PC-3 (cell line): ENCODE measurements around the gene PGS1. TPM values are rescaled to one million over a fixed set of nuclear protein-coding genes. Genes with fewer than 3 reads are reported as not detected.

Source experiments
- ATAC-seq: fragments of 200-7000 bp; cut with Tn5 transposase; 2 replicates; pipeline ENCODE4 v1.9.1; 2020; ENCODE audit warnings: mild to moderate bottlenecking, moderate library complexity
- BruUV-seq: library from RNA; stranded (reverse); fragments of 400-500 nt; replicated peaks from 2 replicates; lab custom pipeline; 2021; lab: Mats Ljungman, UMichigan
- CTCF ChIA-PET: fragments of 300-600 bp; sonication (Branson Sonifier 250); formaldehyde crosslinking; loops from one replicate; lab custom pipeline; 2022; ENCODE audit warnings: antibody characterized with exemption; lab: Charles Lee
- POLR2A ChIA-PET: fragments of 300-600 bp; sonication (Branson Sonifier 250); formaldehyde crosslinking; loops from one replicate; lab custom pipeline; 2022; ENCODE audit warnings: antibody characterized with exemption; ENCODE audit not compliant: unreplicated experiment; lab: Charles Lee
- DNase-seq: peaks from one replicate; pipeline ENCODE4 v3.0.0-alpha.2; 2015
- H2AFZ ChIP-seq: fragments of 300-600 bp; sonication (generic); 2 replicates; pipeline ENCODE4 v1.6.0; 2016; ENCODE audit warnings: antibody characterized with exemption, low read length
- H3F3A ChIP-seq: fragments of 300-600 bp; sonication (generic); one replicate; pipeline ENCODE4 v1.6.0; 2017; ENCODE audit warnings: antibody characterized with exemption, low read length, control low read depth, mild to moderate bottlenecking; ENCODE audit not compliant: unreplicated experiment
- H3K27ac ChIP-seq: fragments of 300-600 bp; sonication (generic); 2 replicates; pipeline ENCODE4 v1.5.1; 2016; ENCODE audit warnings: mild to moderate bottlenecking, low read length
- H3K27me3 ChIP-seq: fragments of 300-600 bp; sonication (generic); 2 replicates; pipeline ENCODE4 v1.6.1; 2016; ENCODE audit warnings: low read length, mixed read lengths
- H3K36me3 ChIP-seq: fragments of 300-600 bp; sonication (generic); 2 replicates; pipeline ENCODE4 v1.6.1; 2016; ENCODE audit warnings: low read depth, mixed run types, low read length, mixed read lengths
- H3K4me1 ChIP-seq: fragments of 300-600 bp; sonication (generic); 2 replicates; pipeline ENCODE4 v1.5.1; 2016; ENCODE audit warnings: low read length; ENCODE audit not compliant: insufficient read depth
- H3K4me2 ChIP-seq: fragments of 300-600 bp; sonication (generic); 2 replicates; pipeline ENCODE4 v1.6.0; 2016; ENCODE audit warnings: low read length
- H3K4me3 ChIP-seq: fragments of 300-600 bp; sonication (generic); 2 replicates; pipeline ENCODE4 v1.5.1; 2016; ENCODE audit warnings: mild to moderate bottlenecking, low read length, mixed read lengths
- H3K79me2 ChIP-seq: fragments of 300-600 bp; sonication (generic); 2 replicates; pipeline ENCODE4 v1.6.1; 2017; ENCODE audit warnings: low read length, mixed read lengths
- H3K9ac ChIP-seq: fragments of 300-600 bp; sonication (generic); 2 replicates; pipeline ENCODE4 v1.6.0; 2016; ENCODE audit warnings: mild to moderate bottlenecking, low read length
- H3K9me2 ChIP-seq: fragments of 300-600 bp; sonication (generic); replicated peaks from 2 replicates; pipeline ENCODE4 v1.6.1; 2016; ENCODE audit warnings: mixed run types, low read length, mixed read lengths
- H3K9me3 ChIP-seq: fragments of 300-600 bp; sonication (generic); 2 replicates; pipeline ENCODE4 v1.6.1; 2016; ENCODE audit warnings: low read length, mixed read lengths
- H4K20me1 ChIP-seq: fragments of 300-600 bp; sonication (generic); 2 replicates; pipeline ENCODE4 v1.6.1; 2016; ENCODE audit warnings: low read length, mixed read lengths
- CTCF ChIP-seq: fragments of 300-600 bp; sonication (generic); conservative IDR thresholded peaks from 2 replicates; pipeline ENCODE4 v1.5.1; 2017; ENCODE audit warnings: antibody characterized with exemption, low read depth, mild to moderate bottlenecking, low read length
- EZH2 ChIP-seq: fragments of 300-600 bp; sonication (generic); IDR thresholded peaks from one replicate; pipeline ENCODE4 v1.6.1; 2017; ENCODE audit warnings: antibody characterized with exemption, mild to moderate bottlenecking, low read length; ENCODE audit not compliant: unreplicated experiment
- EZH2phosphoT487 ChIP-seq: fragments of 300-600 bp; sonication (generic); IDR thresholded peaks from 2 replicates; pipeline ENCODE4 v1.6.1; 2018; ENCODE audit warnings: mild to moderate bottlenecking, antibody characterized with exemption, low read length, borderline replicate concordance
- intact Hi-C: fragments of 100-400 bp; cut with micrococcal nuclease; formaldehyde crosslinking; loops from 2 replicates; pipeline ENCODE4 v1.9.0; 2023
- total RNA-seq: library from RNA; depleted of rRNA; stranded (reverse); fragments of >200 nt; gene quantifications from 2 replicates; pipeline ENCODE4 v1.2.3, GENCODE V29; 2014

The PGS1 gene
- total RNA-seq, 1 experiment from 2014 or later, result 47.0 TPM

GRCh38 chr17:78437508-78438169, 59.2 kb downstream of the PGS1 start:
- BruUV-seq, result no TSS peak
- ATAC-seq, result no peak
- Histone ChIP-seq H3K9me3 (no peaks in the 10 kb centered on the region), H3F3A (no peaks in the 10 kb centered on the region), H3K27ac (no peak overlapping the region), H3K79me2 (no peaks in the 10 kb centered on the region), H2AFZ (no peak overlapping the region), H3K36me3 (no peaks in the 10 kb centered on the region), H3K4me2 (no peak overlapping the region), H3K27me3 (no peaks in the 10 kb centered on the region), H4K20me1 (no peaks in the 10 kb centered on the region), H3K9me2 (no peaks in the 10 kb centered on the region), H3K9ac (no peak overlapping the region), H3K4me3 (no peak overlapping the region), H3K4me1 (peaks cover 4% of the 10 kb centered on the region; the same call in 1 of the 2 replicates)
- ChIA-PET CTCF (no interaction called here), POLR2A (no interaction called here)
- TF ChIP-seq CTCF (no peak), EZH2 (no peak), EZH2phosphoT487 (no peak)
- DNase-seq, result no peak
- intact Hi-C loops, result no loop called here

- H3K79me2 ChIP-seq, result no peaks in the 10 kb centered on the region
- no peaks in the 10 kb centered on the region for H3K36me3 ChIP-seq
- H3K4me2 ChIP-seq, result no peak overlapping the region
- no peak overlapping the region for H3K4me3 ChIP-seq
- ATAC-seq (no peak), DNase-seq (no peak)
- H3K9me2 ChIP-seq, result no peaks in the 10 kb centered on the region
- CTCF ChIA-PET, result no interaction called here
- H3K9ac ChIP-seq, result no peak overlapping the region
- no peaks in the 10 kb centered on the region for H3F3A ChIP-seq
- H4K20me1 ChIP-seq, result no peaks in the 10 kb centered on the region
- H3K9me3 ChIP-seq, result no peaks in the 10 kb centered on the region
- POLR2A ChIA-PET, result no interaction called here
- no TSS peak for BruUV-seq
- no peaks in the 10 kb centered on the region for H3K27me3 ChIP-seq
- H3K4me1 ChIP-seq, result peaks cover 4% of the 10 kb centered on the region; the same call in 1 of the 2 replicates
- no peak for TF ChIP-seq EZH2
- no peak overlapping the region for H2AFZ ChIP-seq
- H3K27ac ChIP-seq, result no peak overlapping the region
- intact Hi-C loops, result no loop called here
Observed at GRCh38 chr17:78438271-78438691, 59.8 kb downstream of the PGS1 start.

- DNase-seq, result no peak
- H2AFZ ChIP-seq, result no peak overlapping the region
- ChIA-PET POLR2A (no interaction called here), CTCF (no interaction called here)
- H3K36me3 ChIP-seq, result no peaks in the 10 kb centered on the region
- intact Hi-C loops, result no loop called here
- no peaks in the 10 kb centered on the region for H3K9me2 ChIP-seq
- H3K4me3 ChIP-seq, result no peak overlapping the region
- H3K4me1 ChIP-seq, result peaks cover 4% of the 10 kb centered on the region; the same call in 1 of the 2 replicates
- no TSS peak for BruUV-seq
- H3K27ac ChIP-seq, result no peak overlapping the region
- ATAC-seq, result no peak
- H3K4me2 ChIP-seq, result no peak overlapping the region
- H3K9me3 ChIP-seq, result no peaks in the 10 kb centered on the region
- H4K20me1 ChIP-seq, result no peaks in the 10 kb centered on the region
- H3K9ac ChIP-seq, result no peak overlapping the region
- no peaks in the 10 kb centered on the region for H3F3A ChIP-seq
- no peaks in the 10 kb centered on the region for H3K27me3 ChIP-seq
- TF ChIP-seq CTCF (no peak), EZH2 (no peak), EZH2phosphoT487 (no peak)
- H3K79me2 ChIP-seq, result no peaks in the 10 kb centered on the region
Observed at GRCh38 chr17:78438694-78439325, 60.4 kb downstream of the PGS1 start.
